Germinal center (tissue), 1 donor: Measurements from ENCODE around the gene SCFD2.
"Not testable (repeated sequence)": the region's sequence is repeated elsewhere in the genome, so short reads cannot be mapped to it uniquely, and the experiment has no call there.

Source experiments
- DNase-seq: peaks from one replicate; pipeline ENCODE4 v3.0.0; 2012; ENCODE audit warnings: mixed read lengths, low spot score

Gene SCFD2

DNA sequence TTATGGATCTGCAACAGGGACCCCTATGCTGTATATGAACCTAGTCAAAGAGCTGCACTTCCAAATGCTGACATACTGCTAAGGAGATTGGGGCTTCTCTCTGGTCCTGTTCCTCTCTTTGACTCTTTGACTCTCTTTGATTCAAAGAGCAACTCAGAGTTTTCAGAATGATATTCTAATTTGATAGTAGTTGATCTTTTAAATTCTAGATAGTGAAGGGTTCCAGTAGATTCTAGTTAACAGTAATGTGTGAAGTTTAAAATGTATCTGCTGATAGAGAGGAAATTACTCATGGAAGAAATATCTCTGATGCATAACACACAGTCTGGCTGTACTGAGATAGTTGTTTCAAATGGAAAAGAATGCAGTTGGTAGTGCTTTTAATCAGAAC, 264.7 kb downstream of the SCFD2 start:
- no peak for DNase-seq

DNA sequence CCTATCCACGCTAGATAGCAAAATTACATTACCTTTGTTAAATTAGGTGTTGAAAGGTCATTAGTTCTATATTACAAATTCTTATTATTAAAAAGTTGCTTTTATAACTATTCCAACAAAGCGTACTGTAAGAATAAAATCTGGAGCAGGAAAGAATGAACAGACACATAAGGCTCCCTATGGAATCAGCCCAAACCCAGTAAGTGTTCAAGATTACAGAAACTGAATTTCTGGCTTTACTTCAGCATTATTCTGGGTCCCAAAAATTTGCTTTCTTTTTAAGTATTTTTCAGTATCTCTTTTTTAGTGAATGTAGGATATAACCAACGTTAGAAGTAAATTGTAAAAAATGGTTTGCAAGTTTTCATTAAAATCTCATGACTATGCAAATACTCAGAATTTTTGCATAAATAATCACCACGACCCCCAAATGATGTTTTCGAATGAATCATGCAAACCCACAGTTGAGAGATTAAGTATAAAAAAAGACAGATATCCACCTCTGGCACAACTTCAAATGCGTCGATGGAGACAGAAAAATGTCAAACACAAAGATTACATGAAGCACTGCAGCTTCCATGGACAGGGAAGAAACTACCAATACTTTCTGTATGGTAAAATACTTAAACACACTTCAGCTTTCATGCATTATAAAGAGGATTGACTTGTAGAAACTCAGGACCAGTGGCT, 265.2 kb downstream of the SCFD2 start:
- no peak for DNase-seq

DNA sequence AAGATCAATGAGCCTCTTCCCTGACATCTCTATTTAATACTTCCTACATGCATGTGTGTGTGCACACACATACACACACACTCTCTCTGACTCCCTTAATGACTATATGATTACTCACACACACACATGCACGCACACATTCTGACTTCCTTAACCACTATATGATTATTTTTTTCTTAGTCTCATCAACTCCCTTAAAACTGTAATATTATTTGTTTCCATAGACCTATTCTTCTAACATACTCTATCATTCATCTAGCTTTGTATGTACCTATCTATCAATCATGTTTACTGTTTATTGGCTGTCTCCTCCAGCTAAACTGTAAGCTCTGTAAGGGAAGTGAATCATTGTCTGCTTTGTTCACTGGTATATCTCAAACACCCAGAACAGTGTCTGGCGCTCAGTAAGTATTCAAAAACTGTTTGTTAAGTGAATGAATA, 267.2 kb downstream of the SCFD2 start:
- DNase-seq = no peak

DNA sequence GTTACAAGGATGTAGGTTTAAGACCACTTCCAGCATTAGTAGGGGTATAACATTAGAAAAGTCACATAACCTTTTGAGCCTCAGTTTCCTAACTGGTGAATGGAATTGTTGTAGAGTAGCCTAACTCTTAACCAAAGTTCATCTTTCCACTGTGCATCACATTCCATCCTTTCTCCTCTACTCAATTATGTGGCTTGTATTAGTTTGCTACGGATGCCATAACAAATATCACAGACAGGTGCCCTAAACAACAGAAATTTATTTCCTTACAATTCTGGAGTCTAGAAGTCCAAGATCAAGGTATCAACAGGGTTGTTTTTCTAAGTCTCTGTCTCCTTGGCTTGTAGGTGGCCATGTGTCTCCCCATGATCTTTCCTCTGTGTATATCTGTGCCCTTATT, 271.8 kb downstream of the SCFD2 start:
- no peak for DNase-seq

DNA sequence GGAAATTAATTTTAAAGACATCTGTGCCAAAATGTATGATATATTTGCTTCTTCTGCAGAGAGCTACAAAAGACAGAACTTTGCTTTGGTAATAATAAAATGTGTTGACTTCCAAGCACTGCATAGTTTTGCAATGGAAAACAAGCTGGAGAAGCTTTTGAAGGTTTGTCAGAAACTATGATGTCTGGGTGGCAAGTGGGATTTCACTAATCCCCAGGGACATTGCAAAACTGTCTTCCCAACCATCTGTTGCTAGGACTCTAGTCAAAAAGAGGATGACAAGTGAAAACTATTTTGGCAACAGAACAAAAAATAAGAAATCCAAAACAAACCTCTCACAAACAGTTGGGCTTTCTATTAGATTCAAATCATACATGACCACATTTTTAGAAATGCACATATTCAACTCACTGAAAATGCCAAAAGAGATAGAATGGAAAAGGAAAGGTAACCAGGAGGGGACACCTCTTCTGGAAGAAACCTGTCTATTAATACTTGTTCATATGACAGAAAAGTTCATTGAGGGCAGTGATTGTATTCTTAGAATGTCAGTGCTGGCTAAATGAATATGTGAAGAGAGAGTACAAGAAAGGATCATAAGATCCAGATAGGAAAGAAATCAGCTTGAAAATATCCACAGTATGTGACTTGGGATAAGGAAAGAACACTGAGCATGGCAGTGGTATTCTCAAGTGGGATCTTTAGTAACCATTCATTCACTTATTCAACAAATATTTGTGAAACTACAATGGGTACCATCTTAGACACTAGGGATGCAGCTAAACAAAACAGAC, 275.7 kb downstream of the SCFD2 start:
- DNase-seq = no peak

DNA sequence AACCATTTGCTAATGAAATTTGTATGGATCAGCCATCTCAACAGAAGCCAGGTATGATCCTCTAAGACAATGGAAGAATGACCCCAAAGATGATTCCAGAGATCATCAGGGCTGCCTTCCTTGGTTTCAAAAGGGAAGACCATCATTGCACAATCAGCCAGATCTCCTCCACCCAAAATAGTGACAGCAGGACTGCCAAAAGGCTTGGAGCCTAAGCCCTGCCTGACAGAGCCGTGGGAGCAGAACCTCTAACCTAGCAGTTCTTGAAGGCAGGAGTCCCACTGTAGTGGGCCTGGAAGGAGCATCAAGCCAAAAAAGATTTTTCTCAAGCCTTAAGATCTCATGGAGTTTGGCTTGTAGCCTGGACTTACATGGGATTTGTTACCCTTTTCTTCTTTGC, 277.7 kb downstream of the SCFD2 start:
- DNase-seq = no peak

DNA sequence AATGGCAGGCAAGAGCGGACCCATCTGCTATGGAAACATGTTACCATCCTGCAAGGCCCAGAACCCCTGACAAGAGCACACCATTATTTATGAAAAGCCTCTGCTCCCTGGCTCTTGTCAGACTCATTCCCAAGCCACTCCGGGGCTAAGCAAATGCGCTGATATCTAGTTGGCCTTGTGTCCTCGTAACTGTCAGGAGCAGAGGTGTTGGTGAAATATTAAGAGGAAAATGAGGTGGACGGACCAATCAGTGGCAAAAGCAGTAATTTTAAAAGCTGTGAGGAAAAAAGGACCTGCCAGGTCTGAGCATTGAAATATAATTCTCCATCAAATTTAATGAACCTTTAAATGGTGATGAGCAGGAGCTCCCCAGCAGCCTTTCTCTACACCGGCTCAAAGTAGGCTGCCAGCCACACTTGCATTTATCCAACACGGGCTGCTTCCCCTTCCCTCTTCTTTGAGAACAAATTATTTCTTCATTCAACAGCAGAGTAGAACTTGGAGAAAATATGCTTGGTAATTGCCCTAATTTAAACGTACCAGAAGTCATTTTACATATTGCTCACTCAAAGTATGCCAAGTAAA, 289.4 kb downstream of the SCFD2 start:
- DNase-seq = no peak

DNA sequence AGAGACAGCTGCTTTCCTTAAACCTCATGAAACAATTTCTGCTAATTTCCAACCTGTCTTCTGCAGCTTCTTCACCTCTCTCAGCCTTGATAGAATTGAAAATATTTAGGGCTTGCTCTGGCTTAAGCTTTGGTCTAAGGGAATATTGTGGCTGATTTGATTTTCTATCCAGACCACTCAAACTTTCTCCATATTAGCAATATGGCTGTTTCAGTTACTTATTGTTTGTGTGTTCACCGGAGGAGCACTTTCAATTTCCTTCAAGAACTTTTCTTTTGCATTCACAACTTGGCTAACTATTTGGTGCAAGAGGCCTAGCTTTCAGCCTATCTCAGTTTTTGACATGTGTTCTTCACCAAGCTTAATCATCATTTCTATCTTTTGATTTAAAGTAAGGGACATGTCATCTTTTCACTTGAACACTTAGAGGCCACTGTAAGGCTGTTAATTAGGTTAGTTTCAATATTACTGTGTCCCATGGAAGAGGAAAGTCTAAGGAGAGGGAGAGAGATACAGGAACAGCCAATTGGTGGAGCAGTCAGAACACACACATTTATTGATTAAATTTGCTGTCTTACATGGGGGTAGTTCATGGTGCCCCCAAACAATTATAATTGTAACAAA, 290.6 kb downstream of the SCFD2 start:
- no peak for DNase-seq

DNA sequence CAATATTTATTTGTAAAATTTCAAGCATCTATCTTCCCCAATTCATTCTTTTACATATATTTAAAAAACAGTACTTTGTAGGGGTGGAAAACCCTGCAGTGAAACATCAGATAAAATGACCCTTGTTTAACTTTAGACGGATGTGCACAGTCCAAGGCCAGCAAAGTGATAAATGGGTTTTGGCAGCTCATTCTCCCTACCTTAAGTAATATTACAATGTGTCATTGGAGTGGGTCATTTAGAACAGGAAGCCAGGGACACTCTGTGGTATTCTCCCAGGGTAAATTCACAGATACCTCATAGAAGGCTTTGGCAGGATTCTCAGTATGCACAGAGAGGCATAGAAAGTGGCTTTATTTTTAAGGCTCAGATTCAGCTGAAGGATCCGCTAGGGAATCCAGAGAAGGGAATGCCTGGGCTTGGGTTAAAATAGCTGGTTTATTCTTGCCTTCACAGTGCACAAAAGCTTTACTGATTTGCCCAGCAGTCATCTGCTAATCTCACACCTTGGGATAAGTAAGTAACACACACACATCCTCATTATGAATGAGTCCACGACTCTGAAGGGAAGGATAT, 297.0 kb downstream of the SCFD2 start:
- DNase-seq = no peak

DNA sequence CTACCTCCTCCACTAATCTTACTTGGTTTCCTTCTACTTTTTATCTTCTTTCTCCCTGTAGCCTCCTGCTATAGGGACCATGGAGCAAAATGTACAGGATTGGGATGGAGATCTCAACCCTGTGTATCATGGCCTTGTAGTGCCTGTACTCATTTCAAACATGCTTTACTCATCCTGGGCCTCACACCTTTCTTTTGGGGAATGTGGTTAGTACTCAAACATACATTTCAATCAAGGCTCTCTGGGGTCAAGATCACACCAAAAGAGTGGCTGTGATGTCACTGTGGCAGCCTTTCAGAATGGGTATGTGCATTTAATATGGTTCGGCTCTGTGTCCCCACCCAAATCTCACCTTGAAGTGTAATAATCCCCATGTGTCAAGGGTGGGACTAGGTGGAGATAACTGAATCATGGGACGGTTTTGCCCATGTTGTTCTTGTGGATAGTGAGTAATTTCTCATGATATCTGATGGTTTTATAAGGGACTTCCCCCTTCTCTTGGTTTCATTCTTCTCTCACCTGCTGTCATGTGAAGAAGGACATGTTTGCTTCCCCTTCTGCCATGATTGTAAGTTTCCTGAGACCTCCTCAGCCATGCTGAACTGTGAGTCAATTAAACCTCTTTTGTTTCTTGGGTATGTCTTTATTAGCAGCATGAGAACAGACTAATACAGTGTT, 298.6 kb downstream of the SCFD2 start:
- DNase-seq = no peak

DNA sequence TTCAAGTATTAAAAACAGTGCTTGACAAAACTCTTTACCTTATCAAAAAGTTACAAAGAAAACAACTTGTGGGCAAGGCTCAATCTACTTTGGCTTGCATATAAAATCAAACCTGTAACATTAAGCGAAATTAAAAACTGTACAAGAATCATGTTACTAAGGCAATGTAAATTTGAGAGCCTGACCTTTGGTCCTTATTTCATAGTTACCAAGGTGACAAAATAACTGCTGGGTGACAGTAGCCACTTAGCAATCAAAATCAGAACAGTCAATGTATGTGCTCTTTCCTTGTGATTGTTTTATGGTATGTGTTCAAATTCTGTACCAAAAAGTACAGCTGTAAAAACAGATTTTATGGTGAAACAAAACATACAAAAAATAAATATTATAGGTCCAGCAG, 299.7 kb downstream of the SCFD2 start:
- no peak for DNase-seq

DNA sequence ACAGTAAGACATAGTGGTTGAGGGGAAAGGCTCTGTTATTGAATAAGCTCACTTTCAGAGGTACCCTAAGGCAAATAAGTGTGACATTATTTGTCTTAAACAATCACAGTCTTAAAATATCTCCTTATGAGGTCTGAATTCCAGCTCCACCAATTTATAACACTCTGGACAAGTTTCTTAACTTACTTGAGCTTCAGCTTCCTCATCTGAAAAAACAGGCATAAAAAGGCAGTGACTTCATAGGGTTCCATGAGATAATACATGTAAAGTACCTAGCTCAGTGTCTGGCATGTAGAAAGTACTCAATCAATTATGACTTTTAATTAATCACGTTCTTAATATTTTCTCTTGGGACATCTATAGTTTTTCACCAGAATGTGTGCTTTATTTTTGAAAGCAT, 301.3 kb downstream of the SCFD2 start:
- no peak for DNase-seq

DNA sequence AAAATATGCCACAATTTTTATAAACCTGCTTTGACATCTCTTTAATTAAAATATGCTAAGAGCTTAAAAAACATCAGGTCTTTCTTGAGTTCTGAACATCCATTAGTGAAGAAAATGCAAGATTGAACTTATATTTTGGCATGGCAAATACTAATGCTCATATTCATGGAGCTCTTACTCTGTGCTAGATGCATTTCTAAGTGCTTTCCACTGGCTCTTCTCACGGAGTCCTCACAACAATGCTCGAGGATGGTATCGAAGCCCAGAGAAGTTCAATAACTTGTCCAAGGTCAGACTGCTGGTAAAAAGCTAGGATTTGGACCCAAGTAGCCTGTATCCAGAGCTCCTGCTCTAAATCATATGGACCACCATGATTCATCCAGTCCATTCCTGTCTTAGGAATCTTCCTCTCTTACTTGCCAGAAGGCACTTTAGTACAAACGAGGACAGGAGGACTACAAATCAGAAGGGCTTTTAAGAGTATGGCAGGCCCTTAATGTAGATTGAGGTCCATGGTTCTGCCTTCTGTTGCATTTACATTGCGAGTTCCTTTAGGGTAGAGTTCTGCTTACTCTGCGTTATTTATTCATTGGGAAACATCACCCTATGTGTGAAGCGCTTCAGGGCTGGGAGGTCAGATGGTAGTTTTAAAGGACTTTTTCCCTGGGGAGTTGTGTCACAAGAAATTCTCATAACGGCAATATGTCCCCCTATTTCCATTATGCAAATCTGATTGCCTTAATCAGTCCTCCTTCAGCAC, 304.6 kb downstream of the SCFD2 start:
- DNase-seq = no peak

DNA sequence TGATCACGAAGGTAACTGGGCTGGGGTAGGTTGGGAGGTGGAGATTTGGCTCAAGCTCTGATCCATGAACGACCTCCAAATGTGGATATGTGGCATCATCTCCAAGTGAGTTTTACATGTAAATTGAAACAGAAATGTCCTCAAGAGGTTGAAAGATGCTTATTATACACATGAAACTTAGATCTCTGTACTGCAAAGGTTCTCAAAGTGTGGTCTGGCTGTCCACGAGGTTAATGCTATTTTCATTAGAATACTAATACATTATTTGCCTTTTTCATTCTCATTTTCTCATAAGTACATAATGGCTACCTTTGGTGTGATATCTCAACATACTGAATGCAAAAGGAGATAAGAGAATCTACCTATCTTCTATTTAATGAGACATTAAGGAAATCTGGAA, 305.6 kb downstream of the SCFD2 start:
- DNase-seq = no peak

DNA sequence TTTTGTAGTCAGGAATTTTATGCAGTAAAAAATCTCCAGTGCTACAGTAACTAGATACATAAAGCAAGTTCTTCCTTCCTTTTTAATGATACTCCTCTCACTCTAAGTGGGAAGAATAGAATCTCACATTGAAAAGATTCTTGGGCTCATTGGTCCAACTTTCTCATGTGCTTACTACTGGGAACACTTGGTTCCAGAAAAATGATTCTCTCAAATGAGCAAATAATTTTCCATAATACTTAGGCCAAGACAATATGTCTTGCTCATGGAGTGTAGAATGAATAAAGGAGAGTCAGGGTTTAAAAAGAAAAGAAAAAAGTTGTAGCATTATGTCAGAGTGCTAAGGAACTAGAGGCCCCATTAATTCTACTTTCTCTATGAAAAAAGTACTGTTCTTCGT, 306.0 kb downstream of the SCFD2 start:
- DNase-seq = no peak

DNA sequence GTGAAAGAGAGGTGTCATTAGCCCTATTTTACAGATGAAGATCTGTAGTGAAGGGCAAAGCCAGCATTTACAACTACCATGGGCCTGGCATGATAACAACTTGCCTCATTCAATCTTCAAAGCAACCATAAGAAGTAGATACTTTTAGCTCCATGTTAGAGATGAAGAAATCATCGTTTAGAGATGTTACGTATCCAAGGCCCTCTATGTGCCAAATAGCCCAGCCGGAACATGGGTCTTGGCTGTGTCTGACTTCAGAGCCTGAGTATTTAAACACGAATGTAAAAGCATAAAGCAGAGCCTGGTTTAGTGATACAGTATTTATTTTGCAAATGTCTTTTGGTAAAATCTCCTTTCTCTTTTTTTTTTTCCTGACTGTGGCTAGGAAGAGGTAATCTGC, 306.6 kb downstream of the SCFD2 start:
- no peak for DNase-seq

DNA sequence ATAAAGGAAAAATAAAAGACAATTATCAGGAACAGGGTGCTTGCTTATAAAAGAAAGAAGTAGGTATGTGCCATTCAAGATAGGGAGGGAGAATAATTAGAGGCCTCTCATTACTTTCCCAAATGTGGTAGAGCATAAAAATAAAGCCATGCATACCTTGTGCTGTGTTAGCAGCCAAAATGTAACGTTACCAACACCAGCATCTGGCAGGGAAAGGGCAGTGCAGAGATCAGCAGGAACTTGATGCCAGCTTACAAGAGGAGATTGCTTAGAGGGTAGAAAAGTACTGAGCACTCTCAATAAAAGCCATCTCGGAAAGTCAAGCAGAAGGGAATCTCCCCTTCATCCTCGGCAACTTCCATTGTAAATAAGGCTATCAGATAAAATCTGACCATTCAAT, 308.2 kb downstream of the SCFD2 start:
- no peak for DNase-seq

DNA sequence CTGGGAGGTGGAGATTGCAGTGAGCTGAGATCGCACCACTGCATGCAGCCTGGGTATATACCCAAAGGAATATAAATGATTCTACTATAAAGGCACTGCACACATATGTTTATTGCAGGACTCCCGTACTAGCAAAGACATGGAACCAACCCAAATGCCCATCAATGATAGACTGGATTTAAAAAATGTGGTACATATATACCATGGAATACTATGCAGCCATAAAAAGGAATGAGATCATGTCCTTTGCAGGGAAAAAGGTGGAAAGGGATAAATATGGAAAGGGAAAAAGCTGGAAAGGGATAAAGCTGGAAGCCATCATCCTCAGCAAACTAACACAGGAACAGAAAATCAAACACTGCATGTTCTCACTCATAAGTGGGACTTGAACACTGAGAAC, 308.8 kb downstream of the SCFD2 start:
- DNase-seq = not testable (repeated sequence)

DNA sequence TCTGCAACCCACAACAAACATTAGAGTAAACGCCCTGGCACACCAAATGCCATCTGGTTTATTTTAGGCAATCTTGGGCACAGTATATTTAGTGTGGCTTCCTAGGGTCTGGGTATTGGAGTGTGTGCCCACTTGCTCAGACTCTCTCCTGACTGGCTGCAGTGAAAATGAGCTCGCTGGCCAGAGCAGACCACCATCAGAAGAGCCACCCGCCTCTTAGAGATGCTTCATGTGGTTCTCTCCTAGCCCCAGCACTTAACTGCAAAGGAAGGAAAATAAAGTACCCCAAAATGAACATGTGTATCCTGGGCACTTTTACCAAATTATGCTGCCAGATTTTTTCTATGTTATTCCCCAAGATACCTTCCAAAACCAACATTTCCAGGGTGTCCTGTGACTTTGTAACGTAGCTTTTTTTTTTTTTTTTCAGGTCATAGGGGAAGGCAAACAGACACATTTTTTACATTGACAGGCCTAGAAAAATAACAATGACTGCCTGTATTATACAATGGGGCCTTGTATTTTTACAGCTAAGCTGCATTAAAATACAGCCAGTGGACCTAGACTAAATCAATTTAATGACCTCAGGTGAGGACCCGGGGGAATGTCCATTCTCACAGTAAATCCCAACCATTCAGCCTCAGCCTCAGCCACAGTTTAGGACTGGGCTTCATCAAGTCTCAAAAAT, 310.0 kb downstream of the SCFD2 start:
- DNase-seq = no peak

DNA sequence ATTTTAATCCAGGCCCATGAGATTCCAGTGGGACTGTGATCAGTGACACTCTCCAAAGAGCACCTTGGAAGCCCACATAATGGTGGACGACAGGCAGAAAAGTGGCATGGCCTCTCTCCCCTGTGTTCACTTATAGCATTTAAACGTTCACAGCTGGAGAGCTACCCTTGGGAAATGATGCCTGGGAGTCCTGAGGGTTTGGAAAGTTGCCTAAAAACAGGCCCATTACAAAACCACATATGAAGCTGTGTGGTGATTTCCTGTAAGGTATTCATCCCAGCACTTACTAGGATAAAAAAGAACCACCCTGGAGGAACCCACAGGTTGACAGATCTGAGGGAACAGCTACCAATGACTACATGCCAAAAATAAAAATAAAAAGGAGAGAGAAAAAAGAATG, 310.6 kb downstream of the SCFD2 start:
- DNase-seq = no peak

DNA sequence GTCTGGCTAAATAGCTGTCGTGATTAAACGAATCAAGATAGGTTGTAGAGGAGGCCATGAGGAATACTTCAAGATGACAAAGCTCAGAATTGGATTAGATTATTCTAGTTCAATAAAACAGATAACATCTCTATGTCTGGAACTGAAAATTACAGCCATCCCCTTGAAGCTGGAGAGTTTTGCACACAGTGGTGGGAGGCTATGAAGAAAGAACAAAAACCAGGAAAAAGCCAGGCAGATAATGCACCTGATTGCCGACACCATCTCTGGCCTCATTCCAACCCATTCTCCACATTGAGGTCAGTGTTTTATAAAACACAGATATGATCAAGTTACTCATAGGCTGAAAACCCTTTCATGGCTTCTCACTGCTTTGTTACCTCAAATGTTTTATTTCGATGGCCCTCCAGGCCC, 315.5 kb downstream of the SCFD2 start:
- no peak for DNase-seq
